ENCODE measurements around the gene FAM184A.

FAM184A gene

DNA sequence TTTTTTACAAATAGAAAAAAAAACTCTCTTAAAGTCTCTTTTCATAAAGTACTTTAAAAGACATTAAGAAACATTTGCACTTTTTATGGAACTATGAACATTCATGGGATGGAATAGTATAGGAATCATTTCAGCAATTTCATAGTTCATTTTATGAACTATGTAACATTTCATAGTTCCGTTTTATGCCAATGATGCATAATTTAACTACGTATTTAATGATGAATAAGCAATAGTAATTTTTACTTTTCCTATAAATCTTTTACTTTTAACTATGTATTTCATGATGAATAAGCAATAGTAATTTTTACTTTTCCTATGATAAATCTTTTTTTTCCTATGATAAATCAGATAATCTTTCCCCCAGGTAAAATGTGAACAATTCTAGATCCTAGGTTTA, 47.7 kb downstream of the FAM184A start:
- TF ChIP-seq, protein P1, sequence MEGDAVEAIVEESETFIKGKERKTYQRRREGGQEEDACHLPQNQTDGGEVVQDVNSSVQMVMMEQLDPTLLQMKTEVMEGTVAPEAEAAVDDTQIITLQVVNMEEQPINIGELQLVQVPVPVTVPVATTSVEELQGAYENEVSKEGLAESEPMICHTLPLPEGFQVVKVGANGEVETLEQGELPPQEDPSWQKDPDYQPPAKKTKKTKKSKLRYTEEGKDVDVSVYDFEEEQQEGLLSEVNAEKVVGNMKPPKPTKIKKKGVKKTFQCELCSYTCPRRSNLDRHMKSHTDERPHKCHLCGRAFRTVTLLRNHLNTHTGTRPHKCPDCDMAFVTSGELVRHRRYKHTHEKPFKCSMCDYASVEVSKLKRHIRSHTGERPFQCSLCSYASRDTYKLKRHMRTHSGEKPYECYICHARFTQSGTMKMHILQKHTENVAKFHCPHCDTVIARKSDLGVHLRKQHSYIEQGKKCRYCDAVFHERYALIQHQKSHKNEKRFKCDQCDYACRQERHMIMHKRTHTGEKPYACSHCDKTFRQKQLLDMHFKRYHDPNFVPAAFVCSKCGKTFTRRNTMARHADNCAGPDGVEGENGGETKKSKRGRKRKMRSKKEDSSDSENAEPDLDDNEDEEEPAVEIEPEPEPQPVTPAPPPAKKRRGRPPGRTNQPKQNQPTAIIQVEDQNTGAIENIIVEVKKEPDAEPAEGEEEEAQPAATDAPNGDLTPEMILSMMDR (IDR thresholded peaks at IDR 0.05; ENCODE audit: insufficient read depth, low read length, missing control alignments): no peak
- POLR2A ChIA-PET: no interaction called here
- H3K4me3 ChIP-seq (ENCODE audit: low read depth, low read length): no peak overlapping the region
- CTCF ChIA-PET: no interaction called here
- no peak for DNase-seq (ENCODE audit: low read depth, low spot score)

DNA sequence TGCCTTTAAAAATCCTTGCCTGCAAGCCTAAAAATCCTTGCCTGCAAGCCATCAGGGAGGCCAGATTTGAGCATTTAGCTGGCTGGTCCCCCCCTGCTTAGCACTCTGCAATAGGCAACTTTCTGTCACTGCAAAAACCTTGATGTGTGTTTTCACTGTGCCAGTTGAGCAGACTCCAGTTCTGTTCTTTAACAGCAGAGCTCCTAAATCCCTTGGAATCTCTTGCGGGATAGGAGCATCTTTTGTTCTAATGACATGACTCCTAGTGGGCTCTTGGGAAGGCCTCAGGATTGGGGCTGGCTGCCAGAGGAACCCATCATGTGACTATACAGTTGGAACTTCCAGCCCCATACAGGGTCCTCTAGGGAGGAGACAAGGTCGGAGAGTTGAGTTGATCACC, 50.4 kb downstream of the FAM184A start:
- ChIA-PET POLR2A (no interaction called here), CTCF (no interaction called here)
- H3K4me3 ChIP-seq (ENCODE audit: low read depth, low read length): no peak overlapping the region
- DNase-seq (ENCODE audit: low read depth, low spot score): no peak
- TF ChIP-seq, protein P1 (IDR thresholded peaks at IDR 0.05; ENCODE audit: insufficient read depth, low read length, missing control alignments): no peak

DNA sequence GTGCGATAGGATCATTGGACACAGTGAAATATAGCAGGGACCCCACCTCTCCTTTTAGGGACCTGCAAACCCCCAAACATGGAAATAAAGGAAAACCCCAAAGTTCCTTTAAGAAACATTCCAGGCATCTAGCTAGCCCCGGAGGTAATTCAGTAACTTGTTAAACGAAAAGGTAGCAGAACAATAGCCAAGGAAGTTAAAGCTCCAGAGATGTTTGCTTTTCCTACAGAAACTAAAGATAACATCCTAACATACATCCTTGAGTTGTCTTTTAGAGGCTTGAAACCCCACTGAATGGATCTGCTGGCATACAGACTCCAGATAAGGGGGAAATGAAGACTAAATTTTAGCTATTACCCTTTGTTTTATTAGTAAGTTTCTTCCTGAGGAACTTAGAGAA, 51.0 kb downstream of the FAM184A start:
- CTCF ChIA-PET: no interaction called here
- TF ChIP-seq, protein P1 (IDR thresholded peaks at IDR 0.05; ENCODE audit: insufficient read depth, low read length, missing control alignments): no peak
- no peak for DNase-seq (ENCODE audit: low read depth, low spot score)
- POLR2A ChIA-PET: no interaction called here
- H3K4me3 ChIP-seq (ENCODE audit: low read depth, low read length): no peak overlapping the region

DNA sequence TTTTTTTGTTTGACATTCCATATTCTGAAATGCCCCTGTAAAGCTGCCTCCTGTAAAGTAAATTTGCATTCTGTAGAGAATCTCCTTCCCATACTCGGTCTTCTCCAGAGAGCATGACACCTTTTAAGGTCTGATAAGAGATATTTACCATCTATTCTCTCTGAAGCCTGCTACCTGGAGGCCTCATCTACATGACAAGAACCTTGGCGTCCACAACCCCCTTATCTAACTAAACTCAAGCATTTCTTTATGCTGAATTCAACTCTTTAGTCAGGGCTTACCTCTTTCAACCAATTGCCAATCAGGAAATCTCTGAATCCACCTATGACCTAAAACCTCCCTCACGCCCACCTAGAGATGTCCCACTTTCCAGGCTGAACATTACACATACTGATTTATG, 51.6 kb downstream of the FAM184A start:
- no peak overlapping the region for H3K4me3 ChIP-seq (ENCODE audit: low read depth, low read length)
- TF ChIP-seq, protein P1 (IDR thresholded peaks at IDR 0.05; ENCODE audit: insufficient read depth, low read length, missing control alignments): no peak
- ChIA-PET POLR2A (no interaction called here), CTCF (no interaction called here)
- DNase-seq (ENCODE audit: low read depth, low spot score): no peak

DNA sequence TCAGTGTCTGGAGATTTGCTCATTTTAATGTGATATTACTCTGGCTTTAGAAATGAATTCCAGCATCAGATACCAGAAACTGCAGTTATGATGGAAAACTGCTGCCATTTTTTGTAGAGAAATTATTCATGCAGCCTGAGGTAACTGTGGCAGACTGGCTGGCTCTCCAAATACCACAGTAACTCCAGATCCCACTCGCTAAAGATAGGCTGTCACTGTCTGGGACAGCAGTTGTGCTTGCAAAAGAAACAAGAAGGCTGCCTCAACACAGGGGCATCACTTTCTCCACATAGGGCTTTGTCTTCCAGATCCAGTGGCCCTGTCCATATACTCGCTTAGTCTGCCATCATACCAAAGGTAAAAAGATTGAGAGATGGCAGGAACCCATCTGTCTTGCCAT, 52.7 kb downstream of the FAM184A start:
- no peak for DNase-seq (ENCODE audit: low read depth, low spot score)
- ChIA-PET CTCF (no interaction called here), POLR2A (no interaction called here)
- no peak overlapping the region for H3K4me3 ChIP-seq (ENCODE audit: low read depth, low read length)
- TF ChIP-seq, protein P1 (IDR thresholded peaks at IDR 0.05; ENCODE audit: insufficient read depth, low read length, missing control alignments): no peak

DNA sequence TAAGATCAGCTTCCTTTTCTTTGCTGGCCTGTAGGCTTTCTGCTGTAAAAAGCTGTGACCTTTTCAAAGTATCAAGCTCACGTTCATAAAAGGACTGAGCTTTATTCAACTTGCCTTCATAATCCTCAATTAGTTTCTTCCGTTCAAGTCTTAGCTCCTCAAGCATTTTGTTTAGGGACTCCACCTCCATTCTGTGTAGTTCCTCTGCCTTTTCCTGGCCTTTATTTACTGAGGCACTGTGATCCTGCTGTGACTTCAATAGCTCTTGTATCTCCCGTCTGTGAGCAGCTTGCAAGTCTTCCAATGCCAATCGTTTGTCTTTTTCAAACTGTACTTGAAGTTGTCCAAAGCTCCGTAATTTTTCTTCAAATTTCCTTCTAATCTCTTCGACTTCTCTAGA, 54.4 kb downstream of the FAM184A start:
- H3K4me3 ChIP-seq (ENCODE audit: low read depth, low read length): no peak overlapping the region
- CTCF ChIA-PET: interaction anchor here (1.2 kb wide), 1 partner anchor 37 kb away, joined by 3 read pairs; no protein-coding TSS in a partner anchor
- TF ChIP-seq, protein P1 (IDR thresholded peaks at IDR 0.05; ENCODE audit: insufficient read depth, low read length, missing control alignments): no peak
- POLR2A ChIA-PET: no interaction called here
- no peak for DNase-seq (ENCODE audit: low read depth, low spot score)

Data from AG04449 (cell line).